ENCODE results near the gene ZBTB12.

GRCh38 chr6:31878726-31879125 is 23.2 kb downstream of the ZBTB12 start, which contains the start of gene SLC44A4:
- TF ChIP-seq CTCF (conservative IDR thresholded peaks at IDR 0.05), result no peak
- no peak for TF ChIP-seq EZH2 (IDR thresholded peaks at IDR 0.05; ENCODE audit: low read depth)

Measured in PC-9 (cell line).